Measurements from ENCODE around the gene ATE1.

GRCh38 chr10:121864653-121865052 is 63.2 kb downstream of the ATE1 start:
- TF ChIP-seq CTCF (IDR thresholded peaks at IDR 0.05) (no peak), POLR2A (IDR thresholded peaks at IDR 0.05) (no peak)

All from Peyer's patch (tissue), 4 donors.